ENCODE results near the gene CDC42EP3.

CDC42EP3 gene

DNA sequence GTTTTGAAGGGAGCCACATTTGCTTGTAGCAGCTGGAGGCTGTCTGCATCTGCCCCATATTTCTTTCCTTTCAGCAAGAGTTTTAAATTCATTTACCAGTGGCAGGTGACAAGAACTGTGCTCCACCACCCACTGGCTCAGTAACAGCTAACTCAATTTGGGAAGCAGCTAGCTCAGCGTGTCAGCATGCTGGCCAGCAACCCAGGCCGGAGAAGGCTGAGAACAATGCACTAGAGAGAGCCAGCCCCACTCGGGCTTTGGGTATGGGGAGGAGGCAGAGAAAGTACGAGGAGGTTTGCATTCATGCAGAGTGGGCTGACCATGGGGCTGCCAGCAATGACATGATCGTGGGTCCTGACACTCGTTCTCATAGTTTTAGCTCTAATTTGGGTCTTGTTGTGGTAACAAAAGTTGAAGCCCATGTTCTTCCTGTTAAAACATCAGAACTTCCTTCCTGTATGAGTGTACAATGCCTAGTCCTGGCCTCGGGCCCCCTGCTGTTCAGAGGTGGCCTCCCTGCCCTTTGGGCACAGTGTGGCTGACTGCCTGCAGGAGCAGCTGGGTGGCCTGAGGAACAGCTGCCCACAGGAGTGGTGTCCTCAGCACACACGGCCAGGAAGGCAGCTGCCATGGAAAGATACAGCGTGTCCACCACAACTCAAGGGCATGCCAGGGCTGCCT, 23.0 kb downstream of the CDC42EP3 start:
- TF ChIP-seq, protein P1, sequence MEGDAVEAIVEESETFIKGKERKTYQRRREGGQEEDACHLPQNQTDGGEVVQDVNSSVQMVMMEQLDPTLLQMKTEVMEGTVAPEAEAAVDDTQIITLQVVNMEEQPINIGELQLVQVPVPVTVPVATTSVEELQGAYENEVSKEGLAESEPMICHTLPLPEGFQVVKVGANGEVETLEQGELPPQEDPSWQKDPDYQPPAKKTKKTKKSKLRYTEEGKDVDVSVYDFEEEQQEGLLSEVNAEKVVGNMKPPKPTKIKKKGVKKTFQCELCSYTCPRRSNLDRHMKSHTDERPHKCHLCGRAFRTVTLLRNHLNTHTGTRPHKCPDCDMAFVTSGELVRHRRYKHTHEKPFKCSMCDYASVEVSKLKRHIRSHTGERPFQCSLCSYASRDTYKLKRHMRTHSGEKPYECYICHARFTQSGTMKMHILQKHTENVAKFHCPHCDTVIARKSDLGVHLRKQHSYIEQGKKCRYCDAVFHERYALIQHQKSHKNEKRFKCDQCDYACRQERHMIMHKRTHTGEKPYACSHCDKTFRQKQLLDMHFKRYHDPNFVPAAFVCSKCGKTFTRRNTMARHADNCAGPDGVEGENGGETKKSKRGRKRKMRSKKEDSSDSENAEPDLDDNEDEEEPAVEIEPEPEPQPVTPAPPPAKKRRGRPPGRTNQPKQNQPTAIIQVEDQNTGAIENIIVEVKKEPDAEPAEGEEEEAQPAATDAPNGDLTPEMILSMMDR (IDR thresholded peaks at IDR 0.05; ENCODE audit: low read depth, low read length): no peak
- no peak overlapping the region for H3K4me3 ChIP-seq (ENCODE audit: low read depth, low read length)
- peaks cover 62% of the 10 kb centered on the region for H3K36me3 ChIP-seq
- H3K27ac ChIP-seq: no peak overlapping the region
- H3K27me3 ChIP-seq (ENCODE audit: insufficient read depth, low read depth, severe bottlenecking): no peaks in the 10 kb centered on the region
- no peaks in the 10 kb centered on the region for H3K9me3 ChIP-seq (ENCODE audit: severe bottlenecking)
- no peak for DNase-seq

DNA sequence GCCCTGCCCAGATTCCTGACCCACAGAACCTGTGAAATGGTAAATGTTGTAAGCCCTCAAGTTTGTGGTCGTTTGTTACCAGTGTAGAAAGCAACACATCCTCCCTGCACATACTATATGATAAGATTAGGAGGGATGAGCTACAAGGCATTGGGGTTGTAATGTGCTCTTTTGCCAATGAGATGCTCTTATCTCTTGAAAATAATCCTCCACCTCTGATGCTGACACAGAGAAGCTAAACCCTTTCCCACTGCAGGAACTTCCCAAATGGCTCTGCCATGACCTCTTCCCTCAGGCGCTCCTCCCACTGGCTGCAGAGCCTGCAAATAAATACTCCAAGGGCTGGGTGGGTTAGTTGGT, 23.5 kb downstream of the CDC42EP3 start:
- TF ChIP-seq, protein P1 (IDR thresholded peaks at IDR 0.05; ENCODE audit: low read depth, low read length): no peak
- no peaks in the 10 kb centered on the region for H3K9me3 ChIP-seq (ENCODE audit: severe bottlenecking)
- no peak overlapping the region for H3K27ac ChIP-seq
- H3K4me3 ChIP-seq (ENCODE audit: low read depth, low read length): no peak overlapping the region
- no peaks in the 10 kb centered on the region for H3K27me3 ChIP-seq (ENCODE audit: insufficient read depth, low read depth, severe bottlenecking)
- DNase-seq: no peak
- H3K36me3 ChIP-seq: peaks cover 68% of the 10 kb centered on the region

DNA sequence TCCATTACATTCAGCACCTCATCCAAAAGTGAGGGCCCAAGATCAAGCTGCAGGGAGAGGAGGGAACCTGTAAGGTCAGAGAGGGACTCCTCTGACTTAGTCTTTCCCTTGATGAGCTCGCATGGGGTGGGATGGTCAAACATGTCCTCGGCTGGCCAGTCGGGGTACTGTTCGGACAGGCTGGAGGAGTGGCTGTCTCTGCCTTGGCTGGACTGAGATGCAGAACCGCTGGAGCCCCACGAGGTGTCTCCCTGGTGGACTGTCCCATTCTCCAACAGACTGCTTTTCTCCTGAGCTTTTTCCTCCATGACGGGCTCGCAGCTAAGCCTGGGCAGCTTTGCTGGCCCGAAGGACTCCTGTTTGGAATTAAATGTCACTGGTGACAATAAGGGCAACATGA, 25.6 kb downstream of the CDC42EP3 start:
- TF ChIP-seq, protein P1 (IDR thresholded peaks at IDR 0.05; ENCODE audit: low read depth, low read length): no peak
- H3K4me3 ChIP-seq (ENCODE audit: low read depth, low read length): no peak overlapping the region
- H3K9me3 ChIP-seq (ENCODE audit: severe bottlenecking): no peaks in the 10 kb centered on the region
- no peaks in the 10 kb centered on the region for H3K27me3 ChIP-seq (ENCODE audit: insufficient read depth, low read depth, severe bottlenecking)
- H3K36me3 ChIP-seq: peaks cover 63% of the 10 kb centered on the region
- H3K27ac ChIP-seq: no peak overlapping the region
- DNase-seq: no peak

DNA sequence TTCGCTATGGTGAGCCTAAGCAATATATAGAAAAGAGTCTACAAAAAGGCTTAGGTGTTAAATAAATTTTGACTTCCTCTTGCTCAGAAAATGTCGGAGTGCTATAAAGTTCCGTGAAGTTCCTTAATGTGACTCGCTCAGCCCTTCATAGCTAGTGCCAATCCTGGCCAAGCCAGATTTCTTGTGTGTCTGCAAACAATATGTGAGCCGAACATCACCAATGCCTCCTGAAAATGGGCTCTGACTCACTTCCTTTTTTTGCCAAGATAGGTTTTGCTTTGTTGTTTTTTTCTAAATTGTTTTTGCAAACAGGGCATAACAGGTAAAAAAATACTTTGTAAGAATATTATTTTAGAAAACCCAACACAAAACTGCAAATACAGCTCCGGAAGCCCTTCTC, 26.1 kb downstream of the CDC42EP3 start:
- H3K27me3 ChIP-seq (ENCODE audit: insufficient read depth, low read depth, severe bottlenecking): no peaks in the 10 kb centered on the region
- no peak overlapping the region for H3K27ac ChIP-seq
- H3K9me3 ChIP-seq (ENCODE audit: severe bottlenecking): no peaks in the 10 kb centered on the region
- H3K36me3 ChIP-seq: peaks cover 60% of the 10 kb centered on the region
- no peak for DNase-seq
- no peak overlapping the region for H3K4me3 ChIP-seq (ENCODE audit: low read depth, low read length)
- TF ChIP-seq, protein P1 (IDR thresholded peaks at IDR 0.05; ENCODE audit: low read depth, low read length): no peak

DNA sequence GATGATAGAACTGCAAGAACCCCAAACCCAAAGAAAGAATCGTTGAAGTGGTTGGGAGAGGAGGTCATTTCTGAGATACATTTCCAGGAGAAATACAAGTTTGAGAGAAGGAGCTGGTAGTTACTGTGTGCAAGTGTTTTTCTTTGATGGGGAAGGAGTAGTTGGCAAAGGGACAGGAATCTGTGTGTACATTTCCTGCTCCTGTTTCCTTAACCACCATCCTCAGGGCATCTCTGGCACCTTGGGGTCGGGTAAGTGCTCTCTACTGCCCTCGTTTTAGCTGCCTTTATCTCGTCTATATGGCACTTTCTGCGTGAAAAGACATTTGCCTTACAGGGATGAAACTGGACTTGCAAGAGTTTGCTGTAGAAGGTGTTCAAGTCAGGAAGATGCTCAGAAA, 27.3 kb downstream of the CDC42EP3 start:
- H3K9me3 ChIP-seq (ENCODE audit: severe bottlenecking): no peaks in the 10 kb centered on the region
- TF ChIP-seq, protein P1 (IDR thresholded peaks at IDR 0.05; ENCODE audit: low read depth, low read length): no peak
- no peaks in the 10 kb centered on the region for H3K27me3 ChIP-seq (ENCODE audit: insufficient read depth, low read depth, severe bottlenecking)
- H3K27ac ChIP-seq: no peak overlapping the region
- no peak overlapping the region for H3K4me3 ChIP-seq (ENCODE audit: low read depth, low read length)
- DNase-seq: no peak
- peaks cover 60% of the 10 kb centered on the region for H3K36me3 ChIP-seq

DNA sequence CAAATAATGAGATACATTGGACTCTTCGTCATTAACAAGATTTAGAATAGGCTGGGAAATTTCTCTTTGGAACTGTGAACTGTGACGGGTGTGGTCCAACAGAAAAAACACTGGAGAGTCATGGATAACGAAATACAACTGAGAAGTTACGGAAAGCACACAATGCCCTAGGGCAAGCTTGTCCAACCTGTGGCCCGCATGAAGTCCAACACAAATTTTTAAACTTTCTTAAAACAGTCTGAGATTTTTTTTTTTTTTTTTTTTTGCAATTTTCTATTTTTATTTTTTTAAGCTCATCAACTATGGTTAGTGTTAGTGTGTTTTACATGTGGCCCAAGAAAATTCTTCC, 27.7 kb downstream of the CDC42EP3 start:
- Histone ChIP-seq H3K27me3 (ENCODE audit: insufficient read depth, low read depth, severe bottlenecking) (no peaks in the 10 kb centered on the region), H3K27ac (no peak overlapping the region), H3K4me3 (ENCODE audit: low read depth, low read length) (no peak overlapping the region), H3K9me3 (ENCODE audit: severe bottlenecking) (no peaks in the 10 kb centered on the region), H3K36me3 (peaks cover 60% of the 10 kb centered on the region)
- no peak for DNase-seq
- TF ChIP-seq, protein P1 (IDR thresholded peaks at IDR 0.05; ENCODE audit: low read depth, low read length): no peak
